CD4-positive, alpha-beta T cell treated with Interleukin-1 beta for 1 hour (primary cell): Measurements from ENCODE around the gene MORF4L1.
A peak's percentile ranks its signal among the peaks of the same experiment; 100 is the strongest.
"Not testable (repeated sequence)": the region's sequence is repeated elsewhere in the genome, so short reads cannot be mapped to it uniquely, and the experiment has no call there.

Source experiments
- DNase-seq, 2 donors: peaks; one replicate each; pipeline ENCODE4 v3.0.0-alpha.2; 2020 to 2022

MORF4L1 gene

DNA sequence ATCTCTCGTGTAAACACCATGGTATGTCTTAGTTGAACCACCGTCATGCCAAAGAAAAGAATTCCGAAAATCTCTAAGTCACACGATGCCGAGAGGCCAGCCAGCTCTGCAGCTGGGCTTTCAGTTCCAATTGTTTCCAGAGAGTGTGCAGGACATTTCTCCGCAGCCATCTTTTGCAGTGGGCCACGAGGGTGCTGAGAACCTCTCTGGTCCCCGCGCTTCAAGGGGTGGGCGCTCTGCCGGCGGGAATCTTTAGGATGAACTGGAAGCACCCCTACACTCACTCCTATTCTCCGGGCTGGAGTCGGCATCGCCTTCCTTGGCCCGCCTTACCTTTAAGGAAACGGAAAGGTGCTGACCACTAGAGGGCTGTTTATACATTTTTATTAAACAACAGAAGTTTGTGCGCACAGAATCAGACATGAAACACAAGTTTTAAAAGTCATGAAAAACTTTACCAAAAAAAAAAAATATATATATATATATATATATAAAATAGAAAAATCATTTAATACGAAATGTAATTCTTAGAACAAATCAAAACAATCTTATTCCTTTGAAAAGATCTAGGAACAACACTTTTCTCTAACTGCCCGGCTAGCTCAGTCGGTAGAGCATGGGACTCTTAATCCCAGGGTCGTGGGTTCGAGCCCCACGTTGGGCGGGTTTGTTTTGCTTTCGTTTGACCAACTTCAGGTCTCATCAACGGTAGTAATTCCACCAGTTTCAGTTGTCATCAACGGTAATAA is 12.5 kb upstream of the MORF4L1 start:
- peak; percentile 65 to 72 for DNase-seq

DNA sequence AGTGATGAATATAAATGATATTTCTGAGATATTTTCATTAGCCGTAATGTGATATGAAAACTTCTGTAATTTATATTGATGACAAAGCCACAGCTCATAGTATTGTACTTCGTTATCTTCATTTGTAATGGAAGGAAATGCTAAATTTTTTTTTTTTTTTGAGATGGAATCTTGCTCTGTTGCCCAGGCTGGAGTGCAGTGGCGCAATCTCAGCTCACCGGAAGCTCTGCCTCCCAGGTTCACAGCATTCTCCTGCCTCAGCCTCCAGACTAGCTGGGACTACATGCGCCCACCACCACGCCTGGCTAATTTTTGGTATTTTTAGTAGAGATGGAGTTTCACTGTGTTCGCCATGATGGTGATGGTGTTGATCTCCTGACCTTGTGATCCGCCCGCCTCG is 7.1 kb upstream of the MORF4L1 start:
- DNase-seq, result not testable (repeated sequence)

DNA sequence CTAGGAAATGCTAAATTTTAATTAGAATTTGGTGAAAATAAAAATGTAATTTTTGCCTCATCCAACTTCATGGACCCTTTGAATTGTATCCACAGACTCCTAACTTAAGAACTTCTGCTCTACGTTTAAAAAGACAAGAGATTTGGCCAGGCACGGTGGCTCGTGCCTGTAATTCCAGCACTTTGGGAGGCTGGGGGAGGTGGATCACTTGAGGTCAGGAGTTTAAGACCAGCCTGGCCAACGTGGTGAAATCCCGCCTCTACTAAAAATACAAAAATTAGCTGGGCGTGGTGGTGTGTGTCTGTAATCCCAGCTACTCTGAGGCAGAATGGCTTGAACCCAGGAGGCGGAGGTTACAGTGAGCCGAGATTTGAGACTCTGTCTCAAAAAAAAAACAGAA is 6.7 kb upstream of the MORF4L1 start:
- DNase-seq, result not testable (repeated sequence)

GRCh38 chr15:78866803-78867202 is 5.9 kb upstream of the MORF4L1 start:
- DNase-seq, result no peak

GRCh38 chr15:78868366-78868765 is 4.3 kb upstream of the MORF4L1 start:
- no peak for DNase-seq

- not testable (repeated sequence) for DNase-seq
Measured at GRCh38 chr15:78871483-78872127, 1.1 kb upstream of the MORF4L1 start.

- DNase-seq, result peak; percentile 92
Measured at GRCh38 chr15:78872972-78873792, 492 bp downstream of the MORF4L1 start.

GRCh38 chr15:78873793-78874765 is 1.4 kb downstream of the MORF4L1 start:
- DNase-seq, result peak; percentile 67 to 71

GRCh38 chr15:78875107-78875914 is 2.6 kb downstream of the MORF4L1 start:
- no peak for DNase-seq

DNA sequence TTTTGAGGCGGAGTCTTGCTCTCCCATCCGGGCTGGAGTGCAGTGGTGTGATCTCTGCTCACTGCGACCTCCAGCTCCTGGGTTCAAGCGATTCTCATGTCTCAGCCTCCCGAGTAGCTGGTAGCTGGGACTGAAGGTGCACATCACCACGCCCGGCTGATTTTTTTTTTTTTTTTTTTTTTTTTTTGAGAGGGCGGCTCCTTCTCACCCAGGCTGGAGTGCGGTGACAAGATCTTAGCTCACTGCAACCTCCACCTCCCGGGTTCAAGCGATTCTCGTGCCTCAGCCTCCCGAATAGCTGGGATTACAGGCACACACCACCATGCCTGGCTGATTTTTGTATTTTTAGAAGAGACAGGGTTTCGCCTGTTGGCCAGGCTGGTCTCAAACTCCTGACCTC is 4.3 kb downstream of the MORF4L1 start:
- DNase-seq, result not testable (repeated sequence)

DNA sequence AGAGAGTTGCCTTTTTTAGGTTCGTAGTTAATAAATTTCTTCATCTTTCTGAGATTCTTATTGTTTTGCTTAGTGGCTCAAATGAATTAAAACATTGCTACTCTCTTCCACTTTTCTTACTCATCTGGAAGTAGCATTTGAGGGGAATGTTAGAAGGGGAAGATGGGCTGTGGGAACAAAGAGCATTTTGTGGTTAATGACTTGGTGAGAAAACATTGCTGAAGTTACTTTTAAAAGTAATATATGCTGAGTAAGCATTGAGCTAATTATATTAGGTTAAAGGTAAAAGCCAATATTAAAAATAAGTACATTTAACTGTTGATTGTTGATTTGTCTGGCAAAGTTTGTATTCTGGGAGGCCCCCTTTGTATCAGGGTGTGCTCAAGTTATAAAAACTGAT is 5.7 kb downstream of the MORF4L1 start:
- no peak for DNase-seq

GRCh38 chr15:78879517-78880241 is 7.0 kb downstream of the MORF4L1 start:
- DNase-seq, result no peak

- no peak for DNase-seq
Measured at GRCh38 chr15:78880242-78880533, 7.5 kb downstream of the MORF4L1 start.

- no peak for DNase-seq
Measured at GRCh38 chr15:78880813-78881212, 8.1 kb downstream of the MORF4L1 start.

DNA sequence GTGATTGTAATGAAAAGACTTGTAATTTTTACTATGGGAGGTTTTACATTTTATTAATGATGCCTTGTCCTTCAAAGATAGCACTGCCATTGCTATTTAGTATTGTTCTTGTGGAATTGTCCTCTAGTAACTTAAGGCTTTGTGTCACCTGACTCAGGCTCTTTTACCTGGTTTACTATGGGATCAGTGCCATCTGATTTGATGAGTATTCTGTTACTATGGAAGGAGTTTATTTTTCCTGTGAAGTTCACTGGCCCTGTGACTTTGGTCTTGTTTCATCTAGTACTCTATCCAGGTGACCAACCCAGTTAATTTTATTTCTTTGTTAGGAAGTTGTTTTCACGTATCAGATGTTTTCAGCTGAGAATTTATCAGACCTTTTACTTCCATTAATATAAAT is 9.0 kb downstream of the MORF4L1 start:
- DNase-seq, result no peak

GRCh38 chr15:78889000-78889399 is 16.3 kb downstream of the MORF4L1 start:
- no peak for DNase-seq

DNA sequence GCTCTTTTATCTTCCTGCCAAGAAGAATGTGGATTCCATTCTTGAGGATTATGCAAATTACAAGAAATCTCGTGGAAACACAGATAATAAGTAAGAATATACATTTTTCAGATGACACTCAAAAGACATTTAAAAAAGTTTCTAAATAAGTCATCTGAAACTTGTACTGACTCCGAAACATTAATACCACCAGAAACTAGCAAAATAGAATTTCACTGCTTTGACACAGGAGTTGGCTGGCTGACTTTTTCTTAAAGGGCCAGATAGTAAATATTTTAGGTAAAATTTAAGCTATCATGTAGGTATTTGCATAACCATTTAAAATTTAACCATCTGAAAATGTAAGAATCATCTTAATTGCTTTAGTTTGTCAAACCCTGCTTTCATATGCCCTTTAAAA is 20.8 kb downstream of the MORF4L1 start:
- DNase-seq, result no peak

DNA sequence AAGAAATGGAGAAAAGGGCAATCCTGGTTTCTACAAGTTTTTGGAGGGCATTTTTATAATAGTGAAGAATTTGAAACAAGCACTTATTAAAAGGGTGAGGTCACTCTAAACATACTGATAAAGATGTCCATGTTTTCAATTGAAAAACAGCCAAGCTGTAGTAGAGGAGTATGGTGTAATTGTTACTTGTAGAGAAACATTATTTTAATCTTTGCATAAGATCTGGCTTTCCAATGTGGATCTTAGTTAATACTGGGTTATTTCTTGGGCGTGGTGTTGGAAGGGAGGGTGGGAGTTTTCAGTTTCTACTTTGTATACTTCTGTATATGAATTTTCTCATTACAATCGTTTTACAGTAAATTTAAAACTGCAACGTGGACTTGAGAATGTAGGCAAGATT is 22.8 kb downstream of the MORF4L1 start:
- no peak for DNase-seq

GRCh38 chr15:78898540-78898939 is 25.9 kb downstream of the MORF4L1 start:
- no peak for DNase-seq

GRCh38 chr15:78900819-78901533 is 28.3 kb downstream of the MORF4L1 start:
- DNase-seq, result not testable (repeated sequence)
